B cell (primary cell): ENCODE measurements around the gene NACAD. TPM values are rescaled to one million over a fixed set of nuclear protein-coding genes. Genes with fewer than 3 reads are reported as not detected.

Source experiments
- ATAC-seq: fragments of 200-7000 bp; cut with Tn5 transposase; one replicate; pipeline ENCODE4 v1.10.0; 2021; ENCODE audit warnings: low read depth, mild to moderate bottlenecking, moderate number of reproducible peaks, moderate library complexity
- CTCF ChIA-PET: fragments of 350-600 bp; sonication (Branson Sonifier 250); formaldehyde crosslinking; loops from one replicate; lab custom pipeline; 2021; ENCODE audit warnings: antibody characterized with exemption, inconsistent platforms; lab: Charles Lee
- POLR2A ChIA-PET: fragments of 350-600 bp; sonication (Branson Sonifier 250); formaldehyde crosslinking; loops from one replicate; lab custom pipeline; 2021; ENCODE audit warnings: antibody characterized with exemption; lab: Charles Lee
- DNase-seq: peaks from one replicate; pipeline ENCODE4 v3.0.0; 2013
- H2AFZ ChIP-seq: 2 replicates; pipeline ENCODE4 v1.6.1; 2012; ENCODE audit warnings: mild to moderate bottlenecking, low read depth, low read length; ENCODE audit not compliant: insufficient read depth, poor library complexity, severe bottlenecking
- H3K27ac ChIP-seq, 2 donors: 1 replicate in 1 of 2; 2 replicates in 1 of 2; pipeline ENCODE4 v1.5.1; 2012 to 2013; ENCODE audit warnings: low read length in 2 of 2, mild to moderate bottlenecking in 2 of 2, moderate library complexity in 1 of 2
- H3K27me3 ChIP-seq, 4 experiments: fragments of 200-600 bp in 1 of 4; sonication (generic) in 1 of 4; replicated peaks in 1 of 4; 1 replicate in 2 of 4; 2 replicates in 2 of 4; pipeline versions ENCODE4 v1.6.1 to v1.7.0; 2013 to 2016; ENCODE audit warnings: low read length in 3 of 4, mild to moderate bottlenecking in 2 of 4, mixed read lengths in 1 of 4, moderate library complexity in 1 of 4; ENCODE audit not compliant: insufficient read depth in 4 of 4, control insufficient read depth in 3 of 4; ENCODE audit errors: control extremely low read depth in 1 of 4
- H3K36me3 ChIP-seq, 2 experiments: replicated peaks in 1 of 2; 1 replicate in 1 of 2; 2 replicates in 1 of 2; pipeline versions ENCODE4 v1.6.1 to v1.7.1; 2013; ENCODE audit warnings: low read length in 1 of 2; ENCODE audit not compliant: insufficient read depth in 2 of 2, control insufficient read depth in 1 of 2; ENCODE audit errors: control extremely low read depth in 1 of 2, extremely low read depth in 1 of 2
- H3K4me1 ChIP-seq, 2 donors: fragments of 200-600 bp in 1 of 2; sonication (generic) in 1 of 2; 1 replicate in 1 of 2; 2 replicates in 1 of 2; pipeline versions ENCODE4 v1.5.1 to v1.6.1; 2013 to 2017; ENCODE audit warnings: low read length in 2 of 2; ENCODE audit not compliant: control insufficient read depth in 2 of 2, insufficient read depth in 2 of 2
- H3K4me2 ChIP-seq: replicated peaks from 2 replicates; pipeline ENCODE3; 2012; ENCODE audit warnings: mild to moderate bottlenecking, low read depth, low read length; ENCODE audit not compliant: poor library complexity, severe bottlenecking
- H3K4me3 ChIP-seq, 5 experiments: fragments of 200-600 bp in 1 of 5; sonication (generic) in 1 of 5; 1 replicate in 3 of 5; 2 replicates in 2 of 5; pipeline versions ENCODE4 v1.5.1 to v1.7.0; 2011 to 2016; ENCODE audit warnings: low read length in 4 of 5, mild to moderate bottlenecking in 4 of 5, low read depth in 2 of 5, control low read depth in 1 of 5, moderate library complexity in 1 of 5; ENCODE audit not compliant: insufficient read depth in 1 of 5; ENCODE audit errors: control extremely low read depth in 1 of 5, extremely low read depth in 1 of 5
- H3K79me2 ChIP-seq: fragments of 200-600 bp; sonication (generic); one replicate; pipeline ENCODE4 v1.6.0; 2016; ENCODE audit warnings: low read length; ENCODE audit not compliant: control insufficient read depth, insufficient read depth
- H3K9ac ChIP-seq: fragments of 200-600 bp; sonication (generic); 2 replicates; pipeline ENCODE4 v1.6.1; 2017; ENCODE audit warnings: mild to moderate bottlenecking, low read length, moderate library complexity
- H3K9me3 ChIP-seq, 3 donors: one replicate each; pipeline versions ENCODE4 v1.6.1 to v1.7.1; 2013; ENCODE audit warnings: low read length in 2 of 3; ENCODE audit not compliant: control insufficient read depth in 2 of 3, insufficient read depth in 1 of 3; ENCODE audit errors: control extremely low read depth in 1 of 3
- H4K20me1 ChIP-seq: 2 replicates; pipeline ENCODE4 v1.6.0; 2012; ENCODE audit warnings: mild to moderate bottlenecking, low read length; ENCODE audit not compliant: insufficient read depth, control insufficient read depth, poor library complexity, severe bottlenecking
- H3K27ac Mint-ChIP-seq: one replicate; pipeline ENCODE4 v1.8.0; 2021; ENCODE audit warnings: mixed read lengths
- H3K27me3 Mint-ChIP-seq: one replicate; pipeline ENCODE4 v1.8.0; 2021; ENCODE audit warnings: mixed read lengths
- H3K4me1 Mint-ChIP-seq: one replicate; pipeline ENCODE4 v1.8.0; 2021; ENCODE audit warnings: mixed read lengths
- H3K4me3 Mint-ChIP-seq: one replicate; pipeline ENCODE4 v1.8.0; 2021; ENCODE audit warnings: mixed read lengths
- H3K9me3 Mint-ChIP-seq: one replicate; pipeline ENCODE4 v1.8.0; 2022; ENCODE audit warnings: mixed read lengths; ENCODE audit not compliant: insufficient read depth
- EZH2 ChIP-seq: IDR thresholded peaks from 2 replicates; pipeline ENCODE4 v1.6.1; 2012; ENCODE audit warnings: borderline replicate concordance, low read depth, mild to moderate bottlenecking, moderate library complexity, low read length; ENCODE audit not compliant: insufficient read depth, poor library complexity, severe bottlenecking
- WGBS: methylation state at CpG from one replicate; pipeline ENCODE4 v1.1.5; 2013; ENCODE audit warnings: missing lambda C conversion rate; ENCODE audit not compliant: insufficient coverage; 5-methylcytosine and 5-hydroxymethylcytosine counted together
- intact Hi-C: fragments of 100-400 bp; cut with micrococcal nuclease; formaldehyde crosslinking; loops from one replicate; pipeline ENCODE4 v1.10.0; 2022
- polyA plus RNA-seq: library from polyadenylated mRNA; depleted of rRNA; stranded (reverse); fragments of >200 nt; gene quantifications from 2 replicates; pipeline ENCODE4 v1.2.3, GENCODE V29; 2012
- total RNA-seq, 2 donors: library from RNA; stranded (reverse); fragments of 120-200 nt in 1 of 2; gene quantifications; 1 replicate in 1 of 2; 2 replicates in 1 of 2; pipeline versions ENCODE4 v1.2.3 to v1.2.4, GENCODE V29; 2013 to 2022
- TF ChIP-seq, protein P1 (sequence below): fragments of 200-600 bp; IDR thresholded peaks from one replicate; pipeline ENCODE4 v1.8.0; 2022; ENCODE audit warnings: antibody characterized with exemption, mild to moderate bottlenecking

Gene NACAD
- total and polyA plus RNA-seq, 2 donors (not counting 1 experiment from before 2014, with no cell fraction given) = 0.04 to 0.49 TPM

DNA sequence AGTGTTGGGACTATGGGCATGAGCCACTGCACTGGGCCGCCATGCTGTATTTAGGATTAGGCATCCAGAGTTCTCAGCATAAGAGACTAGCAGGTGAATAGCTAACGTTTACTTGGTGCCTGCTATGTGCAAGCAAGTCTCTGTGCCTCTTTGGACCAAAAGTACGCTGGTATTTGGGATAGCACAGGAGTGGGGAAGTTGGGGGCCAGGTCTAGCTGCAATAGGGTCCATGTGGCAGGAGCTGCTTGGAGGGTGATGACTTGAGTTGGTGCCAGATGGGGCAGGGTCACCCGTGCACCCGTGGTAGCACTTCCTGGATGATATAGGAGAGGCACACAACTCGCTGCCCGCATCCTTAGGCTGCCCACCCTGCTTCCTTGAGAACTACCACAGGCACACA is 22.4 kb downstream of the NACAD start:
- H3K9me3 ChIP-seq = no peaks in the 10 kb centered on the region
- no peak overlapping the region for H3K4me2 ChIP-seq
- DNase-seq (no peak), ATAC-seq (no peak)
- peaks cover 16 to 19% of the 10 kb centered on the region in 2 donors for H3K4me1 ChIP-seq
- no peak for TF ChIP-seq EZH2
- no peak overlapping the region for H3K9ac ChIP-seq
- peaks cover 0 to 94% of the 10 kb centered on the region in 2 experiments for H3K36me3 ChIP-seq
- Mint-ChIP-seq H3K27me3 (no peaks in the 10 kb centered on the region), H3K4me1 (peaks cover 34% of the 10 kb centered on the region), H3K9me3 (no peaks in the 10 kb centered on the region), H3K4me3 (no peak overlapping the region), H3K27ac (peak overlapping the region; percentile 10)
- intact Hi-C loops = loop anchor here (10.0 kb wide), 1 partner anchor 62 kb away; the partner anchor contains the start of gene CCM2
- H3K27ac ChIP-seq = no peak overlapping the region
- H3K4me3 ChIP-seq = no peak overlapping the region
- H4K20me1 ChIP-seq = peaks cover 100% of the 10 kb centered on the region
- ChIA-PET CTCF (no interaction called here), POLR2A (no interaction called here)
- H3K27me3 ChIP-seq = no peaks in the 10 kb centered on the region
- peaks cover 85% of the 10 kb centered on the region for H3K79me2 ChIP-seq
- H2AFZ ChIP-seq = no peak overlapping the region
- 70% methylated on average over 5 of the region's 7 CpGs for WGBS

DNA sequence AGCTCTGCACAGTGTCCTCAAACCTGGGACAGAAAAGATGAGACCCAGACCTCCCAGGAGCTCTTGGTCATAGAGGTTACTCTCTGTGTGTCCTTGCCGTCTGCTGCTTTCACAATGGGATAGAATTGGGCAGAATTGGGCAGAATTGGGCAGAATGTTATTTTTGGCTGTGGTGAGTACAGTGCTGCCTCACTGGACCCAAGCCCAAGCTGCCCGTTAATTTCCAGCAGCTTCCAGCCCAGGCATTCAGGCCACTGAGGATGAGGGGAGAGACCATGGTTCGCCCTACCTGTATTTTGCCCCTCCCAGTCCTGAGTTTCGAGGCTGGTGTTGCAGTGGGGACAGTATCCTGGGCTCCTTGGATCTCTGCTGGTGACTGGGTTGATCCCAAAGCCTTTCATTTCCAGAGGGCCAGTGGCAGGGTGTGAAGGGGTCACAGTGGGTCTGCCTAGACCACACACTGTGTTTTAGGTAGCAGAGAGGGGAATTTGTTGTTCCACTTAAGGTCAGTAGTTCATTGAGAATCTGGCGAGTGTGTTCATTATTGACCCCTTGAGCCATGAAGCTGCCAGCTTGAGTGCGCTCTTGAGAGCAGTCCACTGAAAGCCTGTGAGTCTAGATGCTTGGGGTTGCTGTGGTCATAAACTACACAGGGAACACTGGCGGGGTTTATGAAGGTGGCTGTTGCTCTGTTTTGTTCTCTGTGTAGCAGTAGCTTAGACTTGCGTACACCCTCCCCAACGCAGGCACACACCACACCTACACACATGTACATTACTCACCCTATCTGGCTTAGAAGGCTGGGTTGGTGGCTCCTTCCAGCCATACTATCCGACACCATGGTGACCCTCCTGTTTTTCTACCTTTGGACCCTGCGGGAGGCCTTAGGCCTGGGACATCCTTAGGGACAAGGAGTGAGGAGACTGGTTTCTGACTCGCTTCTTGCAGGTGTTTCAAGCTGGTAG is 23.5 kb downstream of the NACAD start:
- H3K4me3 Mint-ChIP-seq = no peak overlapping the region
- Histone ChIP-seq H3K27me3 (no peaks in the 10 kb centered on the region), H4K20me1 (peaks cover 100% of the 10 kb centered on the region), H3K4me3 (no peak overlapping the region), H3K9ac (no peak overlapping the region), H3K27ac (no peak overlapping the region), H3K9me3 (no peaks in the 10 kb centered on the region), H3K4me2 (no peak overlapping the region), H3K4me1 (peaks cover 16 to 20% of the 10 kb centered on the region in 2 donors), H3K79me2 (peaks cover 90% of the 10 kb centered on the region), H2AFZ (no peak overlapping the region), H3K36me3 (peaks cover 0 to 93% of the 10 kb centered on the region in 2 experiments)
- WGBS = 97% methylated on average over 9 of the region's 12 CpGs
- ATAC-seq (no peak), DNase-seq (no peak)
- peak overlapping the region; percentile 46 for H3K27ac Mint-ChIP-seq
- ChIA-PET POLR2A (interaction anchor here (1.1 kb wide), 1 partner anchor 66 kb away, joined by 3 read pairs; no protein-coding TSS in a partner anchor), CTCF (interaction anchor here (0.5 to 1.5 kb wide), 2 partner anchors 45 to 63 kb away, joined by 3 to 4 read pairs; no protein-coding TSS in a partner anchor)
- no peaks in the 10 kb centered on the region for H3K9me3 Mint-ChIP-seq
- H3K4me1 Mint-ChIP-seq = peaks cover 42% of the 10 kb centered on the region
- H3K27me3 Mint-ChIP-seq = no peaks in the 10 kb centered on the region
- intact Hi-C loops = loop anchor here (10.0 kb wide), 1 partner anchor 61 kb away; the partner anchor contains the start of gene CCM2
- TF ChIP-seq, protein P1, sequence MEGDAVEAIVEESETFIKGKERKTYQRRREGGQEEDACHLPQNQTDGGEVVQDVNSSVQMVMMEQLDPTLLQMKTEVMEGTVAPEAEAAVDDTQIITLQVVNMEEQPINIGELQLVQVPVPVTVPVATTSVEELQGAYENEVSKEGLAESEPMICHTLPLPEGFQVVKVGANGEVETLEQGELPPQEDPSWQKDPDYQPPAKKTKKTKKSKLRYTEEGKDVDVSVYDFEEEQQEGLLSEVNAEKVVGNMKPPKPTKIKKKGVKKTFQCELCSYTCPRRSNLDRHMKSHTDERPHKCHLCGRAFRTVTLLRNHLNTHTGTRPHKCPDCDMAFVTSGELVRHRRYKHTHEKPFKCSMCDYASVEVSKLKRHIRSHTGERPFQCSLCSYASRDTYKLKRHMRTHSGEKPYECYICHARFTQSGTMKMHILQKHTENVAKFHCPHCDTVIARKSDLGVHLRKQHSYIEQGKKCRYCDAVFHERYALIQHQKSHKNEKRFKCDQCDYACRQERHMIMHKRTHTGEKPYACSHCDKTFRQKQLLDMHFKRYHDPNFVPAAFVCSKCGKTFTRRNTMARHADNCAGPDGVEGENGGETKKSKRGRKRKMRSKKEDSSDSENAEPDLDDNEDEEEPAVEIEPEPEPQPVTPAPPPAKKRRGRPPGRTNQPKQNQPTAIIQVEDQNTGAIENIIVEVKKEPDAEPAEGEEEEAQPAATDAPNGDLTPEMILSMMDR = no peak
- TF ChIP-seq EZH2 = no peak
